Activated naive CD4-positive, alpha-beta T cell treated with anti-CD3 and anti-CD28 coated beads for 36 hours (primary cell): ENCODE results near the gene NUP188. TPM values are rescaled to one million over a fixed set of nuclear protein-coding genes. Genes with fewer than 3 reads are reported as not detected.
A peak's percentile ranks its signal among the peaks of the same experiment; 100 is the strongest.

Experiments
- CTCF ChIA-PET: fragments of 350-600 bp; sonication (Branson Sonifier 250); formaldehyde crosslinking; loops from one replicate; lab custom pipeline; 2021; ENCODE audit warnings: antibody characterized with exemption; lab: Charles Lee
- DNase-seq: peaks from one replicate; pipeline ENCODE4 v3.0.0-alpha.2; 2020
- H3K27ac Mint-ChIP-seq: one replicate; pipeline ENCODE4 v1.8.0; 2021; ENCODE audit warnings: mild to moderate bottlenecking, mixed read lengths
- H3K27me3 Mint-ChIP-seq: one replicate; pipeline ENCODE4 v1.8.0; 2021; ENCODE audit warnings: low read depth, mixed read lengths
- H3K36me3 Mint-ChIP-seq: one replicate; pipeline ENCODE4 v1.8.0; 2021; ENCODE audit warnings: low read depth, mixed read lengths
- H3K4me1 Mint-ChIP-seq: one replicate; pipeline ENCODE4 v1.8.0; 2021; ENCODE audit warnings: low read depth, mixed read lengths
- H3K4me3 Mint-ChIP-seq: one replicate; pipeline ENCODE4 v1.8.0; 2021; ENCODE audit warnings: mild to moderate bottlenecking, moderate library complexity, mixed read lengths
- H3K9me3 Mint-ChIP-seq: one replicate; pipeline ENCODE4 v1.8.0; 2021; ENCODE audit warnings: mixed read lengths
- intact Hi-C: fragments of 100-400 bp; cut with micrococcal nuclease; formaldehyde crosslinking; loops from one replicate; pipeline ENCODE4 v1.15.1; 2023
- total RNA-seq, 2 experiments: library from RNA; stranded (reverse); gene quantifications; one replicate each; pipeline ENCODE4 v1.2.3, GENCODE V29; 2021

NUP188 gene
- total RNA-seq, 2 experiments from 2014 or later, result 101 to 112 TPM

- Mint-ChIP-seq H3K36me3 (peaks cover 13% of the 10 kb centered on the region), H3K4me1 (peaks cover 30% of the 10 kb centered on the region), H3K27me3 (no peaks in the 10 kb centered on the region), H3K9me3 (no peaks in the 10 kb centered on the region), H3K4me3 (peak overlapping the region; percentile 98), H3K27ac (no peak overlapping the region)
- no peak for DNase-seq
- CTCF ChIA-PET, result interaction anchor here (0.5 to 1.2 kb wide), 2 partner anchors 10 to 50 kb away, joined by 3 to 6 read pairs; partner anchors contain the start of gene SH3GLB2
- intact Hi-C loops, result loop anchor here (5.0 kb wide), 1 partner anchor 91 kb away; the partner anchor contains the start of genes DOLK and NUP188
Observed at GRCh38 chr9:129038109-129038852, 90.8 kb downstream of the NUP188 start.

GRCh38 chr9:129040113-129040643, 92.7 kb downstream of the NUP188 start:
- intact Hi-C loops, result no loop called here
- H3K4me1 Mint-ChIP-seq, result peaks cover 30% of the 10 kb centered on the region

DNA sequence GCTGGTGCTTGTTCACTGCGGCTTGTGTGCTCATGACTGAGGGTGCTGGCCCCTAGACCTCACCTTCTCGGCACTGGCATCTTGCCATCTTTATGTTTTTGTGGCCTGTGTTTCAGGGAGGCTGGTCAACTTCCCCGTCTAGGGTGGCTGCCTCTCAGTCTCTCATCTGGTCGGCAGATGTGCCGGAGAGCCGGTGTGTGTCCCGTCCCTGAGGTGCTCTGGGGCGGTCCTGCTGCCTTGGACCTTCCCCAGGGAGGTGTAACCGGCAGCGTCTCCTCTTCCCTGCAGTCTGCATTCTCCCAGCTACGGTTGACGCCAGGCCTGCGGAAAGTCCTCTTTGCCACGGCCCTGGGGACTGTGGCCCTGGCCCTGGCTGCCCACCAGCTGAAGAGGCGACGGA, 94.5 kb downstream of the NUP188 start:
- DNase-seq, result no peak
- CTCF ChIA-PET, result no interaction called here

More at GRCh38 chr9:129040113-129040643, 92.7 kb downstream of the NUP188 start:
- Mint-ChIP-seq H3K9me3 (no peaks in the 10 kb centered on the region), H3K36me3 (peaks cover 13% of the 10 kb centered on the region), H3K4me3 (no peak overlapping the region), H3K27me3 (no peaks in the 10 kb centered on the region), H3K27ac (no peak overlapping the region)
- DNase-seq, result no peak
- CTCF ChIA-PET, result no interaction called here

DNA sequence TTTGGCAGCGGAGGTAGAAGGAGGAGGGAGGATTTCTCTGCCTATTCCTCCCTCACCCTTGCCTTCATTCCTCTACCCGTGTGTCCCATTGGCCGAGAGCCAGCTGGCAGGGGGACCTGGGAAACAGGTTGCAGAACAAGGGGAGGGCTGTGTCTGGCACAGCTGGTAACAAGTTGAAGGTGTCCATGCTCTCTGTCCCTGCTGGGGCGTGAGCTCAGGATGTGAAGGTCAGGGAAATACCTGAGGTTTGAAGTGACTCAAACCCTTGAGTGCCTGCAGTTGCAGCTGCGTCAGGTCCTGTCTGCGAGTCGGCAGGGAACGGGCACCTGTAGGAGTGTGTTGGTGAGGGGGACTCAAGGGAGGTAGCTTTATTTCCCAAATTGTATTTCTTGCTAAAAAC, 105.1 kb downstream of the NUP188 start:
- DNase-seq, result no peak
- Mint-ChIP-seq H3K4me3 (no peak overlapping the region), H3K36me3 (peaks cover 7% of the 10 kb centered on the region), H3K27me3 (no peaks in the 10 kb centered on the region), H3K9me3 (no peaks in the 10 kb centered on the region), H3K4me1 (no peaks in the 10 kb centered on the region), H3K27ac (no peak overlapping the region)
- CTCF ChIA-PET, result no interaction called here
- intact Hi-C loops, result no loop called here

More for the DNA sequence above, 94.5 kb downstream of the NUP188 start:
- no peaks in the 10 kb centered on the region for H3K9me3 Mint-ChIP-seq
- intact Hi-C loops, result no loop called here
- no peaks in the 10 kb centered on the region for H3K27me3 Mint-ChIP-seq
- peaks cover 10% of the 10 kb centered on the region for H3K36me3 Mint-ChIP-seq
- H3K4me3 Mint-ChIP-seq, result no peak overlapping the region
- no peak overlapping the region for H3K27ac Mint-ChIP-seq
- peaks cover 23% of the 10 kb centered on the region for H3K4me1 Mint-ChIP-seq

DNA sequence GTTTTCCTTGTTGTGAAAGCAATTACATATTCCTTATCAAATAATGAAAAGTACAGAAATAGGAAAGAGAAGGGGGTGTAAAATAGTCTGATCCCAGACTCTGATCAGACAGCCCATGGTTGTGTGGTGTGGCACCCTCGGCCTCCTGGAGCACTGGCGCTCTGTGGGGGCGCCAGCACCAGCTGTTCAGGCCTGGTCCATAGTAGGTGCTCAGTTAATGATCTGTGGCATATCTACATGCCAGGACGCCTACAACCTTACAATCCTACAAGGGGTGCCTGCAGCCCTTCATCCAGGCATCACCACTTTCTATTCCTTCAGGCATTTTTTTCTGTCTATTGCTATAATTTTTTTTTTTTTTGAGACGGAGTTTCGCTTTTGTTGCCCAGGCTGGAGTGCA, 105.5 kb downstream of the NUP188 start:
- no peak overlapping the region for H3K4me3 Mint-ChIP-seq
- H3K36me3 Mint-ChIP-seq, result peaks cover 7% of the 10 kb centered on the region
- CTCF ChIA-PET, result no interaction called here
- no peaks in the 10 kb centered on the region for H3K9me3 Mint-ChIP-seq
- DNase-seq, result no peak
- intact Hi-C loops, result no loop called here
- no peak overlapping the region for H3K27ac Mint-ChIP-seq
- no peaks in the 10 kb centered on the region for H3K4me1 Mint-ChIP-seq
- H3K27me3 Mint-ChIP-seq, result no peaks in the 10 kb centered on the region

DNA sequence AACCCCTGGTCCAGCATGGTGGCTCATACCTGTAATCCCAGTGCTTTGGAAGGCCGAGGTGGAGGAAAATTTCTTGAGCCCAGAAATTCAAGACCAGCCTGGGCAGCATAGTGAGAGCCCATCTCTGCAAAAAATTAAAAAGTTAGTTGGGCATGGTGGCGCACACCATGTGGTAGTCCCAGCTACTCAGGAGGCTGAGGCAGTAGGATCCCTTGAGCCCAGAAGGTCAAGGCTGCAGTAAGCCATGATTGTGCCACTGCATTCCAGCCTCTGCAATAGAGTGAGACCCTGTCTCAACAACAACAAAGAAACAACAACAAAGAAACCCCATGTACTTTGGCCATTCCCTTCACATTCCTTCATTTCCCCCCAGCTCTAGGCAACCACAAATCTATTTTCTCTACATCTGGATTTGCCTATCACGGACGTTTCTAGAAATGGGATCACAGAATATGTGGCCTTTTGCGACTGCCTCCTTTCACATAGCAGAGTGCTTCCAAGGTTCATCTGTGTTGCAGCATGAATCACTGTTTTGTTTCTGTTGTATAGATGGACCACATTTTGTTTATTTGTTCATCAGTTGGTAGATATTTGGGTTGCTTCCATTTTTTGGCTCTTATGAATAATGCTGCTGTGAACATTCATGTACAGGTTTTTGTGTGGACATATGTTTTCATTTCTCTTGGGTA, 106.8 kb downstream of the NUP188 start:
- CTCF ChIA-PET, result no interaction called here
- intact Hi-C loops, result no loop called here
- H3K9me3 Mint-ChIP-seq, result no peaks in the 10 kb centered on the region
- peaks cover 7% of the 10 kb centered on the region for H3K36me3 Mint-ChIP-seq
- no peaks in the 10 kb centered on the region for H3K4me1 Mint-ChIP-seq
- H3K27me3 Mint-ChIP-seq, result no peaks in the 10 kb centered on the region
- no peak overlapping the region for H3K4me3 Mint-ChIP-seq
- no peak for DNase-seq
- H3K27ac Mint-ChIP-seq, result peak overlapping the region; percentile 36

Other genes with a start within 250 kb of the NUP188 start
- 1 to 10 TPM; 6.3 to 7.3 TPM for gene PKN3, start 245.2 kb upstream of the NUP188 start, total RNA-seq
- gene ZDHHC12, start 223.6 kb upstream of the NUP188 start, total RNA-seq, result 10 to 100 TPM; 50.9 to 53.1 TPM
- gene ZER1, start 175.8 kb upstream of the NUP188 start, total RNA-seq, result 10 to 100 TPM in 1 of 2 experiments, 1 to 10 TPM in 1; 9.9 to 11.0 TPM
- 1 to 10 TPM; 8.3 to 9.0 TPM for gene TBC1D13, start 160.4 kb upstream of the NUP188 start, total RNA-seq
- 10 to 100 TPM in 1 of 2 experiments, 1 to 10 TPM in 1; 9.9 to 10.3 TPM for gene ENDOG, start 129.2 kb upstream of the NUP188 start, total RNA-seq
- 10 to 100 TPM; 72.9 to 82.3 TPM for gene SPOUT1, start 117.9 kb upstream of the NUP188 start, total RNA-seq
- 10 to 100 TPM; 29.6 to 33.6 TPM for gene KYAT1, start 65.7 kb upstream of the NUP188 start, total RNA-seq
- gene LRRC8A, start 65.6 kb upstream of the NUP188 start, total RNA-seq, result 10 to 100 TPM; 13.1 to 13.2 TPM
- gene PHYHD1, start 26.7 kb upstream of the NUP188 start, total RNA-seq, result under 1 TPM; 0.44 to 0.50 TPM
- gene DOLK, start 96 bp upstream of the NUP188 start, total RNA-seq, result 1 to 10 TPM; 2.5 to 2.7 TPM
- gene SH3GLB2, start 80.6 kb downstream of the NUP188 start, total RNA-seq, result 10 to 100 TPM; 38.0 to 38.2 TPM
- gene MIGA2, start 88.9 kb downstream of the NUP188 start, total RNA-seq, result 10 to 100 TPM; 36.3 to 42.7 TPM
- gene DOLPP1, start 133.4 kb downstream of the NUP188 start, total RNA-seq, result 10 to 100 TPM; 15.5 to 19.9 TPM
- 10 to 100 TPM; 15.0 to 15.8 TPM for gene CRAT, start 163.1 kb downstream of the NUP188 start, total RNA-seq
- gene PTPA, start 163.7 kb downstream of the NUP188 start, total RNA-seq, result 10 to 100 TPM; 83.0 to 94.5 TPM
- gene IER5L, start 230.6 kb downstream of the NUP188 start, total RNA-seq, result 1 to 10 TPM; 1.1 to 1.6 TPM